HepG2 (cell line): ENCODE data around the gene SAMD14. TPM values are rescaled to one million over a fixed set of nuclear protein-coding genes. Genes with fewer than 3 reads are reported as not detected.
A peak's percentile ranks its signal among the peaks of the same experiment; 100 is the strongest.

Experiments used
- CAMTA2 ChIP-seq: sonication (generic); formaldehyde crosslinking; IDR thresholded peaks from 2 replicates; pipeline ENCODE4 v1.4.0; 2020; ENCODE audit warnings: mild to moderate bottlenecking, missing genetic modification reagents, borderline replicate concordance
- CBX2 ChIP-seq, 2 experiments: fragments of 200-600 bp in 1 of 2; sonication (generic); formaldehyde crosslinking in 1 of 2; IDR thresholded peaks; 2 replicates each; pipeline versions ENCODE4 v1.7.0 to v1.8.1; 2018 to 2022; ENCODE audit warnings: low read depth in 2 of 2, low read length in 1 of 2, mild to moderate bottlenecking in 1 of 2, missing genetic modification reagents in 1 of 2
- ELF1 ChIP-seq: sonication (generic); formaldehyde crosslinking; IDR thresholded peaks from 2 replicates; pipeline ENCODE4 v1.4.0; 2020; ENCODE audit warnings: missing genetic modification reagents
- HNRNPUL1 ChIP-seq: fragments of 200-400 bp; formaldehyde crosslinking; IDR thresholded peaks from 2 replicates; pipeline ENCODE4 v1.6.1; 2017; ENCODE audit warnings: low read depth, mild to moderate bottlenecking, low read length, moderate library complexity
- NFIC ChIP-seq: IDR thresholded peaks from 2 replicates; pipeline ENCODE4 v1.6.1; 2012; ENCODE audit warnings: mild to moderate bottlenecking, low read length, inconsistent platforms
- PAF1 ChIP-seq: IDR thresholded peaks from 2 replicates; pipeline ENCODE4 v1.6.1; 2016; ENCODE audit warnings: missing genetic modification reagents, missing compliant biosample characterization
- PBX3 ChIP-seq: sonication (generic); formaldehyde crosslinking; IDR thresholded peaks from 2 replicates; pipeline ENCODE4 v1.8.1; 2023; ENCODE audit warnings: missing genetic modification reagents, inconsistent platforms, borderline replicate concordance
- RARA ChIP-seq: IDR thresholded peaks from 2 replicates; pipeline ENCODE4 v1.6.1; 2016; ENCODE audit warnings: missing genetic modification reagents, missing compliant biosample characterization
- TRAFD1 ChIP-seq: sonication (generic); formaldehyde crosslinking; IDR thresholded peaks from 2 replicates; pipeline ENCODE4 v1.5.1; 2020; ENCODE audit warnings: missing genetic modification reagents, mild to moderate bottlenecking, borderline replicate concordance
- WIZ ChIP-seq: sonication (generic); formaldehyde crosslinking; IDR thresholded peaks from 2 replicates; pipeline ENCODE4 v1.5.1; 2020; ENCODE audit warnings: mild to moderate bottlenecking, missing genetic modification reagents
- YEATS4 ChIP-seq: sonication (generic); formaldehyde crosslinking; IDR thresholded peaks from 2 replicates; pipeline ENCODE4 v1.4.0; 2020; ENCODE audit warnings: missing genetic modification reagents, borderline replicate concordance
- ZBTB43 ChIP-seq: sonication (generic); formaldehyde crosslinking; conservative IDR thresholded peaks from 2 replicates; pipeline ENCODE4 v1.4.0; 2020; ENCODE audit warnings: missing genetic modification reagents
- ZMYM4 ChIP-seq: sonication (generic); formaldehyde crosslinking; IDR thresholded peaks from 2 replicates; pipeline ENCODE4 v1.8.1; 2023; ENCODE audit warnings: mild to moderate bottlenecking, missing genetic modification reagents
- ZNF143 ChIP-seq: sonication (generic); formaldehyde crosslinking; IDR thresholded peaks from 2 replicates; pipeline ENCODE4 v1.4.0; 2020; ENCODE audit warnings: missing genetic modification reagents
- ZNF414 ChIP-seq: sonication (generic); formaldehyde crosslinking; IDR thresholded peaks from 2 replicates; pipeline ENCODE4 v1.5.0; 2020; ENCODE audit warnings: missing genetic modification reagents
- ZNF510 ChIP-seq: sonication (generic); formaldehyde crosslinking; IDR thresholded peaks from 2 replicates; pipeline ENCODE4 v1.4.0; 2020; ENCODE audit warnings: low read depth, mild to moderate bottlenecking, missing genetic modification reagents
- ZNF687 ChIP-seq: sonication (generic); formaldehyde crosslinking; IDR thresholded peaks from 2 replicates; pipeline ENCODE4 v1.5.1; 2020; ENCODE audit warnings: mild to moderate bottlenecking, missing genetic modification reagents, moderate library complexity
- polyA plus RNA-seq, 8 experiments: library from polyadenylated mRNA; depleted of rRNA in 3 of 8; stranded (reverse) in 7 of 8; unstranded in 1 of 8; fragments of >200 nt; fragmentation: Illumina TruSeq in 4 of 8; extraction: Trizol in 4 of 8; gene quantifications; 2 replicates each; pipeline versions ENCODE4 v1.2.1 to v1.2.3, GENCODE V29; 2011 to 2016; ENCODE audit warnings: low read depth in 4 of 8, missing spikeins in 1 of 8, mixed read lengths in 1 of 8; ENCODE audit not compliant: insufficient read depth in 1 of 8
- total RNA-seq, 5 experiments: library from RNA; depleted of rRNA; stranded (reverse); fragments of >200 nt; fragmentation: Illumina TruSeq; extraction: Trizol; gene quantifications; 2 replicates each; pipeline ENCODE4 v1.2.3, GENCODE V29; 2016; ENCODE audit warnings: low read depth in 1 of 5

The SAMD14 gene
- total and polyA plus RNA-seq, 2 of the 13 experiments (the other 11 are each of a cell fraction or from before 2014, with no cell fraction given), result 0.07 to 0.22 TPM

GRCh38 chr17:50161023-50161910 lies 31.3 kb upstream of the SAMD14 start (continued):
- TF ChIP-seq YEATS4 (CRISPR knock-in tag), result no peak
- peak; percentile 93 for TF ChIP-seq ZNF687 (CRISPR knock-in tag)
- peak; percentile 38; the same call in 1 of the 2 replicates for TF ChIP-seq ZNF414 (CRISPR knock-in tag)
- TF ChIP-seq TRAFD1, result no peak
- TF ChIP-seq ZNF510, result no peak
- no peak for TF ChIP-seq WIZ (CRISPR knock-in tag)
- no peak for TF ChIP-seq PBX3
- no peak for TF ChIP-seq PAF1
- no peak for TF ChIP-seq ZNF143 (CRISPR knock-in tag)
- no peak for TF ChIP-seq ELF1 (CRISPR knock-in tag)
- 0 out of 2 replicates have a peak, but pooled peaks have one; percentile 15 for TF ChIP-seq RARA (CRISPR knock-in tag)
- no peak for TF ChIP-seq ZBTB43 (CRISPR knock-in tag)
- TF ChIP-seq NFIC, result no peak
- no peak for TF ChIP-seq CAMTA2
- TF ChIP-seq ZMYM4 (CRISPR knock-in tag), result peak; percentile 64; the same call in 1 of the 2 replicates
- TF ChIP-seq HNRNPUL1, result no peak
- no peak for TF ChIP-seq CBX2 (IDR thresholded peaks at IDR 0.05; ENCODE audit: low read depth, low read length)
- TF ChIP-seq CBX2 (CRISPR knock-in tag; IDR thresholded peaks at IDR 0.05; ENCODE audit: low read depth), result no peak
